ENCODE data around the gene ERICH3. TPM values are rescaled to one million over a fixed set of nuclear protein-coding genes. Genes with fewer than 3 reads are reported as not detected.

ERICH3 gene
- polyA plus RNA-seq, 1 donor (not counting 4 experiments of a cell fraction or from before 2014, with no cell fraction given) = not detected

DNA sequence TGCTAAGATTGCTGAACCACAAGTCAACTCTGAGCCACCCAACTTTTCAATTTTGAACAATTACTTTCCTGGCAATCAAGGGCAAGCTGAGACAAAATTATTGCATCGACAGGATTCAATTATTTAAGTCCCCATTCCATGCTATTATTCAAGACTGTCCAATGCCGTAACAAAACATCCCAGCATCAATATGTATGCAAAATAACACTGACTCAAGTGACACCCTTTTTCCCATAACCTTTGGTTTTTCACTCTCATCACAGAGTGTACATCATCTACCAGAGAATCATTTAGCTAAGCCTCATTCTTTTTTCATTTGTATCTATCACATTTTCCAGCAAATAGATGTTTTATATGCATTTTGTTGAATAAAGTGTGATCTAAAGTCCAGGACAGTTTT is 54.6 kb downstream of the ERICH3 start:
- Histone ChIP-seq H2AFZ (ENCODE audit: control insufficient read depth, low read length) (no peak overlapping the region), H4K20me1 (ENCODE audit: control insufficient read depth, extremely low read depth, insufficient read depth, low read length) (no peaks in the 10 kb centered on the region), H3K9me3 (ENCODE audit: control insufficient read depth, low read depth, low read length) (no peaks in the 10 kb centered on the region), H3K4me3 (ENCODE audit: control insufficient read depth in 2 of 3, extremely low read depth in 1 of 3, insufficient read depth in 2 of 3, low read depth in 1 of 3, low read length in 3 of 3) (no peak overlapping the region), H3K4me1 (ENCODE audit: control insufficient read depth, extremely low read depth, insufficient read depth, low read length) (no peaks in the 10 kb centered on the region), H3K79me2 (ENCODE audit: control insufficient read depth, insufficient read depth, low read length) (no peaks in the 10 kb centered on the region), H3K9ac (ENCODE audit: control insufficient read depth, extremely low read depth, insufficient read depth, low read length) (no peak overlapping the region), H3K27ac (ENCODE audit: control insufficient read depth, insufficient read depth, low read length) (no peak overlapping the region), H3K9me1 (ENCODE audit: control insufficient read depth, extremely low read depth, insufficient read depth, low read length) (no peaks in the 10 kb centered on the region), H3K27me3 (ENCODE audit: control insufficient read depth, extremely low read depth, insufficient read depth, low read length) (no peaks in the 10 kb centered on the region), H3K4me2 (ENCODE audit: control insufficient read depth, extremely low read depth, insufficient read depth, low read depth, low read length) (no peak overlapping the region), H3K36me3 (ENCODE audit: control insufficient read depth in 2 of 2, extremely low read depth in 1 of 2, insufficient read depth in 2 of 2, low read length in 2 of 2) (no peaks in the 10 kb centered on the region)
- FAIRE-seq (no peak), DNase-seq (ENCODE audit: low read depth, low spot score) (no peak)
- dilution Hi-C loops (cut with MboI; ENCODE audit: extremely low pct_ligation_motif_present, low sequenced_read_pairs) = no loop called here
- TF ChIP-seq EZH2 (IDR thresholded peaks at IDR 0.05; ENCODE audit: low read length) = no peak
- TF ChIP-seq, protein P1, sequence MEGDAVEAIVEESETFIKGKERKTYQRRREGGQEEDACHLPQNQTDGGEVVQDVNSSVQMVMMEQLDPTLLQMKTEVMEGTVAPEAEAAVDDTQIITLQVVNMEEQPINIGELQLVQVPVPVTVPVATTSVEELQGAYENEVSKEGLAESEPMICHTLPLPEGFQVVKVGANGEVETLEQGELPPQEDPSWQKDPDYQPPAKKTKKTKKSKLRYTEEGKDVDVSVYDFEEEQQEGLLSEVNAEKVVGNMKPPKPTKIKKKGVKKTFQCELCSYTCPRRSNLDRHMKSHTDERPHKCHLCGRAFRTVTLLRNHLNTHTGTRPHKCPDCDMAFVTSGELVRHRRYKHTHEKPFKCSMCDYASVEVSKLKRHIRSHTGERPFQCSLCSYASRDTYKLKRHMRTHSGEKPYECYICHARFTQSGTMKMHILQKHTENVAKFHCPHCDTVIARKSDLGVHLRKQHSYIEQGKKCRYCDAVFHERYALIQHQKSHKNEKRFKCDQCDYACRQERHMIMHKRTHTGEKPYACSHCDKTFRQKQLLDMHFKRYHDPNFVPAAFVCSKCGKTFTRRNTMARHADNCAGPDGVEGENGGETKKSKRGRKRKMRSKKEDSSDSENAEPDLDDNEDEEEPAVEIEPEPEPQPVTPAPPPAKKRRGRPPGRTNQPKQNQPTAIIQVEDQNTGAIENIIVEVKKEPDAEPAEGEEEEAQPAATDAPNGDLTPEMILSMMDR (optimal IDR thresholded peaks at IDR 0.05 in 1 of 3, IDR thresholded peaks at IDR 0.05 in 1 of 3, conservative IDR thresholded peaks at IDR 0.05 in 1 of 3; ENCODE audit: extremely low read depth in 1 of 3, insufficient read depth in 2 of 3, low read length in 3 of 3) = no peak

DNA sequence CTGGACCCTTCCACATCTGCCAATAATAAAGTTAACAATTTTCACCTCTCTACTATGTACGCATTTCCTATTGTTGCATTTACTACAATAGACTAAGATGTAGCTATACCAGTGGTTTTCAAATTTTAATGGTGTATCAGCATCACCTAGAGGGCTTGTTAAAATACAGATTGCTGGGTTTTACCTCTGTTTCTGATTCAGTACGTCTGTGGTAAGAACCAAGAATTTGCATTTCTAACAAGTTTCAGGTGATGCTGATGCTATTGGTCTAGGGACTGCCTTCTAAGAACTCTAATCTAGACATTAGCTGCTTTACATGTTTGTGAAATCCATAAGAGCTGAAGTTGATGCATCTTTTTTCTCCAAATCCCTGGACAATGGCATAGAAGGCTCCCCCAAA is 59.7 kb downstream of the ERICH3 start:
- no peaks in the 10 kb centered on the region for H3K36me3 ChIP-seq (ENCODE audit: control insufficient read depth in 2 of 2, extremely low read depth in 1 of 2, insufficient read depth in 2 of 2, low read length in 2 of 2)
- DNase-seq (ENCODE audit: low read depth, low spot score) = no peak
- no peaks in the 10 kb centered on the region for H4K20me1 ChIP-seq (ENCODE audit: control insufficient read depth, extremely low read depth, insufficient read depth, low read length)
- dilution Hi-C loops (cut with MboI; ENCODE audit: extremely low pct_ligation_motif_present, low sequenced_read_pairs) = no loop called here
- no peak for TF ChIP-seq EZH2 (IDR thresholded peaks at IDR 0.05; ENCODE audit: low read length)
- TF ChIP-seq, protein P1 (optimal IDR thresholded peaks at IDR 0.05 in 1 of 3, IDR thresholded peaks at IDR 0.05 in 1 of 3, conservative IDR thresholded peaks at IDR 0.05 in 1 of 3; ENCODE audit: extremely low read depth in 1 of 3, insufficient read depth in 2 of 3, low read length in 3 of 3) = no peak
- no peaks in the 10 kb centered on the region for H3K4me1 ChIP-seq (ENCODE audit: control insufficient read depth, extremely low read depth, insufficient read depth, low read length)
- no peak overlapping the region for H3K4me3 ChIP-seq (ENCODE audit: control insufficient read depth in 2 of 3, extremely low read depth in 1 of 3, insufficient read depth in 2 of 3, low read depth in 1 of 3, low read length in 3 of 3)
- no peaks in the 10 kb centered on the region for H3K27me3 ChIP-seq (ENCODE audit: control insufficient read depth, extremely low read depth, insufficient read depth, low read length)
- no peak overlapping the region for H2AFZ ChIP-seq (ENCODE audit: control insufficient read depth, low read length)
- H3K79me2 ChIP-seq (ENCODE audit: control insufficient read depth, insufficient read depth, low read length) = no peaks in the 10 kb centered on the region
- no peak overlapping the region for H3K4me2 ChIP-seq (ENCODE audit: control insufficient read depth, extremely low read depth, insufficient read depth, low read depth, low read length)
- no peaks in the 10 kb centered on the region for H3K9me1 ChIP-seq (ENCODE audit: control insufficient read depth, extremely low read depth, insufficient read depth, low read length)
- no peaks in the 10 kb centered on the region for H3K9me3 ChIP-seq (ENCODE audit: control insufficient read depth, low read depth, low read length)
- H3K9ac ChIP-seq (ENCODE audit: control insufficient read depth, extremely low read depth, insufficient read depth, low read length) = no peak overlapping the region
- H3K27ac ChIP-seq (ENCODE audit: control insufficient read depth, insufficient read depth, low read length) = no peak overlapping the region
- FAIRE-seq = no peak

All from keratinocyte (primary cell).